Neuronal stem cell (in vitro differentiated cells): Measurements from ENCODE around the gene SLC27A5.

ENCODE experiments used
- DNase-seq: peaks from one replicate; pipeline ENCODE4 v3.0.0-alpha.2; 2013; ENCODE audit warnings: low spot score
- H2AFZ ChIP-seq: one replicate; pipeline ENCODE4 v1.6.1; 2013; ENCODE audit warnings: mild to moderate bottlenecking, low read length, inconsistent platforms
- H2AK5ac ChIP-seq: 2 replicates; pipeline ENCODE4 v1.6.1; 2013; ENCODE audit warnings: low read depth, mild to moderate bottlenecking, inconsistent platforms, low read length, moderate library complexity, mixed read lengths
- H2BK120ac ChIP-seq: 2 replicates; pipeline ENCODE4 v1.6.1; 2013; ENCODE audit warnings: low read depth, mild to moderate bottlenecking, inconsistent platforms, low read length, moderate library complexity, mixed read lengths
- H2BK12ac ChIP-seq: one replicate; pipeline ENCODE4 v1.6.1; 2013; ENCODE audit warnings: low read length, inconsistent platforms
- H2BK15ac ChIP-seq: 2 replicates; pipeline ENCODE4 v1.6.1; 2013; ENCODE audit warnings: mild to moderate bottlenecking, low read length, inconsistent platforms, mixed read lengths
- H2BK5ac ChIP-seq: one replicate; pipeline ENCODE4 v1.6.1; 2013; ENCODE audit warnings: inconsistent platforms, mild to moderate bottlenecking, low read length, moderate library complexity
- H3K14ac ChIP-seq: one replicate; pipeline ENCODE4 v1.6.1; 2013; ENCODE audit warnings: low read length, inconsistent platforms
- H3K18ac ChIP-seq: 2 replicates; pipeline ENCODE4 v1.6.1; 2013; ENCODE audit warnings: low read length, inconsistent platforms
- H3K23ac ChIP-seq: 2 replicates; pipeline ENCODE4 v1.6.1; 2013; ENCODE audit warnings: low read depth, mild to moderate bottlenecking, mixed read lengths, low read length, inconsistent platforms; ENCODE audit not compliant: poor library complexity
- H3K27ac ChIP-seq: replicated peaks from 3 replicates; pipeline ENCODE4 v1.5.1; 2013; ENCODE audit warnings: low read length, inconsistent platforms
- H3K27me3 ChIP-seq, 3 experiments: 2 replicates each; pipeline ENCODE4 v1.6.1; 2013; ENCODE audit warnings: low read length in 3 of 3, mild to moderate bottlenecking in 2 of 3, inconsistent platforms in 1 of 3, low read depth in 1 of 3, mixed read lengths in 1 of 3, moderate library complexity in 1 of 3; ENCODE audit not compliant: control insufficient read depth in 3 of 3, insufficient read depth in 3 of 3
- H3K36me3 ChIP-seq, 2 donors: replicated peaks in 1 of 2; 2 replicates each; pipeline ENCODE4 v1.6.1; 2013; ENCODE audit warnings: low read length in 2 of 2; ENCODE audit not compliant: control insufficient read depth in 2 of 2, insufficient read depth in 2 of 2
- H3K4ac ChIP-seq: 2 replicates; pipeline ENCODE4 v1.6.1; 2013; ENCODE audit warnings: inconsistent platforms, mild to moderate bottlenecking, low read length, moderate library complexity
- H3K4me1 ChIP-seq, 2 donors: 1 replicate in 1 of 2; 2 replicates in 1 of 2; pipeline ENCODE4 v1.6.1; 2013; ENCODE audit warnings: low read length in 2 of 2, low read depth in 1 of 2; ENCODE audit not compliant: control insufficient read depth in 2 of 2, insufficient read depth in 1 of 2
- H3K4me2 ChIP-seq: one replicate; pipeline ENCODE4 v1.6.1; 2013; ENCODE audit warnings: mild to moderate bottlenecking, low read length, inconsistent platforms; ENCODE audit not compliant: insufficient read depth, poor library complexity, severe bottlenecking
- H3K4me3 ChIP-seq, 2 donors: 2 replicates each; pipeline ENCODE4 v1.5.1; 2013; ENCODE audit warnings: low read length in 2 of 2, mild to moderate bottlenecking in 2 of 2, inconsistent platforms in 1 of 2, moderate library complexity in 1 of 2
- H3K79me1 ChIP-seq: one replicate; pipeline ENCODE4 v1.6.1; 2013; ENCODE audit warnings: low read depth, mild to moderate bottlenecking, inconsistent platforms, low read length, moderate library complexity
- H3K9ac ChIP-seq: one replicate; pipeline ENCODE4 v1.6.1; 2013; ENCODE audit warnings: mild to moderate bottlenecking, low read depth, low read length, inconsistent platforms; ENCODE audit not compliant: poor library complexity
- H3K9me3 ChIP-seq, 2 donors: replicated peaks in 1 of 2; 2 replicates each; pipeline versions ENCODE3 to v1.6.1; 2013; ENCODE audit warnings: low read length in 2 of 2, mild to moderate bottlenecking in 2 of 2, inconsistent platforms in 1 of 2, low read depth in 1 of 2, mixed read lengths in 1 of 2, moderate library complexity in 1 of 2; ENCODE audit not compliant: control insufficient read depth in 2 of 2, insufficient read depth in 1 of 2
- H4K8ac ChIP-seq: one replicate; pipeline ENCODE4 v1.6.1; 2013; ENCODE audit warnings: low read depth, mild to moderate bottlenecking, inconsistent platforms, low read length, moderate library complexity
- H4K91ac ChIP-seq: one replicate; pipeline ENCODE4 v1.6.1; 2013; ENCODE audit warnings: low read length, low read depth, mild to moderate bottlenecking, inconsistent platforms; ENCODE audit not compliant: poor library complexity
- WGBS, 2 donors: extraction: QIAGEN DNeasy Blood & Tissue Kit; methylation state at CpG; one replicate each; pipeline ENCODE4 v1.1.7; 2013; ENCODE audit warnings: missing lambda C conversion rate in 2 of 2, mixed read lengths in 1 of 2; ENCODE audit not compliant: insufficient read length in 2 of 2, insufficient replicate concordance in 1 of 2; ENCODE audit errors: extremely low coverage in 2 of 2; 5-methylcytosine and 5-hydroxymethylcytosine counted together

The SLC27A5 gene

GRCh38 chr19:58479303-58479702 is 32.5 kb downstream of the SLC27A5 start:
- Histone ChIP-seq H3K14ac (no peak overlapping the region), H3K36me3 (peaks cover 11 to 39% of the 10 kb centered on the region in 2 donors), H4K8ac (no peak overlapping the region), H3K27ac (no peak overlapping the region), H3K4me2 (no peak overlapping the region), H3K4me3 (no peak overlapping the region), H2BK12ac (no peak overlapping the region), H4K91ac (no peak overlapping the region), H3K4ac (no peak overlapping the region), H3K23ac (no peak overlapping the region), H3K4me1 (peaks cover 6 to 15% of the 10 kb centered on the region in 2 donors), H2AK5ac (no peak overlapping the region), H2AFZ (no peak overlapping the region), H3K79me1 (peaks cover 2% of the 10 kb centered on the region), H2BK15ac (no peak overlapping the region), H2BK5ac (no peak overlapping the region), H3K27me3 (no peaks in the 10 kb centered on the region), H2BK120ac (no peak overlapping the region), H3K18ac (no peak overlapping the region), H3K9ac (no peak overlapping the region), H3K9me3 (no peaks in the 10 kb centered on the region)
- DNase-seq: no peak
- WGBS, 2 donors: no CpG with 5 or more reads among the region's 7 CpGs

GRCh38 chr19:58477871-58478270 is 33.9 kb downstream of the SLC27A5 start:
- Histone ChIP-seq H3K9me3 (no peaks in the 10 kb centered on the region), H3K27me3 (no peaks in the 10 kb centered on the region), H2BK5ac (peak overlapping the region; percentile 31), H3K4me1 (peaks cover 6 to 15% of the 10 kb centered on the region in 2 donors), H3K36me3 (peaks cover 11 to 51% of the 10 kb centered on the region in 2 donors), H3K4me3 (peak overlapping the region in 1 of 2 donors; percentile 72), H3K9ac (no peak overlapping the region), H2BK120ac (no peak overlapping the region), H4K8ac (no peak overlapping the region), H3K27ac (no peak overlapping the region), H3K4ac (no peak overlapping the region), H3K79me1 (peaks cover 2% of the 10 kb centered on the region), H2AFZ (no peak overlapping the region), H2AK5ac (peak overlapping the region; percentile 23), H3K18ac (no peak overlapping the region), H2BK12ac (no peak overlapping the region), H2BK15ac (no peak overlapping the region), H3K14ac (no peak overlapping the region), H3K4me2 (no peak overlapping the region), H4K91ac (no peak overlapping the region), H3K23ac (no peak overlapping the region)
- no CpG with 5 or more reads among the region's 1 CpG for WGBS, 2 donors
- no peak for DNase-seq

GRCh38 chr19:58477130-58477529 is 34.7 kb downstream of the SLC27A5 start:
- peak overlapping the region; percentile 14 for H2BK15ac ChIP-seq
- H2AFZ ChIP-seq: no peak overlapping the region
- no peaks in the 10 kb centered on the region for H3K9me3 ChIP-seq
- peaks cover 16 to 58% of the 10 kb centered on the region in 2 donors for H3K36me3 ChIP-seq
- no peak overlapping the region for H4K8ac ChIP-seq
- peak overlapping the region; percentile 10 to 72 for H3K4me3 ChIP-seq
- H2BK5ac ChIP-seq: peak overlapping the region; percentile 62
- no CpG with 5 or more reads among the region's 15 CpGs for WGBS, 2 donors
- H3K4ac ChIP-seq: no peak overlapping the region
- H2BK12ac ChIP-seq: no peak overlapping the region
- no peaks in the 10 kb centered on the region for H3K27me3 ChIP-seq
- H3K4me2 ChIP-seq: peak overlapping the region; percentile 92
- no peak overlapping the region for H2BK120ac ChIP-seq
- H3K9ac ChIP-seq: peak overlapping the region; percentile 38
- peaks cover 6 to 15% of the 10 kb centered on the region in 2 donors for H3K4me1 ChIP-seq
- H3K23ac ChIP-seq: peak overlapping the region; percentile 5
- H3K14ac ChIP-seq: no peak overlapping the region
- H3K79me1 ChIP-seq: no peaks in the 10 kb centered on the region
- no peak overlapping the region for H3K27ac ChIP-seq
- no peak overlapping the region for H4K91ac ChIP-seq
- H3K18ac ChIP-seq: peak overlapping the region; percentile 11
- DNase-seq: no peak
- peak overlapping the region; percentile 23 for H2AK5ac ChIP-seq

GRCh38 chr19:58476498-58477015 is 35.2 kb downstream of the SLC27A5 start:
- H3K79me1 ChIP-seq: no peaks in the 10 kb centered on the region
- peak overlapping the region; percentile 72 to 87 for H3K4me3 ChIP-seq
- no peak for DNase-seq
- peak overlapping the region; percentile 46 for H3K4ac ChIP-seq
- peak overlapping the region; percentile 76 for H2BK12ac ChIP-seq
- H2BK5ac ChIP-seq: peak overlapping the region; percentile 62
- H3K14ac ChIP-seq: no peak overlapping the region
- H2AK5ac ChIP-seq: peak overlapping the region; percentile 23
- H2BK120ac ChIP-seq: no peak overlapping the region
- H3K36me3 ChIP-seq: peaks cover 18 to 63% of the 10 kb centered on the region in 2 donors
- no CpG with 5 or more reads among the region's 27 CpGs for WGBS, 2 donors
- H3K9me3 ChIP-seq: no peaks in the 10 kb centered on the region
- H3K27ac ChIP-seq: peak overlapping the region; percentile 89
- peak overlapping the region; percentile 68 for H3K23ac ChIP-seq
- H3K4me1 ChIP-seq: peaks cover 6 to 15% of the 10 kb centered on the region in 2 donors
- no peak overlapping the region for H4K91ac ChIP-seq
- H3K18ac ChIP-seq: peak overlapping the region; percentile 86
- H3K9ac ChIP-seq: peak overlapping the region; percentile 96
- H2AFZ ChIP-seq: peak overlapping the region; percentile 90
- H4K8ac ChIP-seq: no peak overlapping the region
- H3K27me3 ChIP-seq: no peaks in the 10 kb centered on the region
- peak overlapping the region; percentile 92 for H3K4me2 ChIP-seq
- H2BK15ac ChIP-seq: no peak overlapping the region
